GM18502 (cell line): Measurements from ENCODE around the gene LYZ.

Source experiments
- ATAC-seq: cut with Tn5 transposase; IDR thresholded peaks from one replicate; pipeline ENCODE4 v1.9.1; 2021; ENCODE audit warnings: mild to moderate bottlenecking; ENCODE audit not compliant: unreplicated experiment, poor library complexity

The LYZ gene

GRCh38 chr12:69368171-69368570 is 20.0 kb downstream of the LYZ start:
- ATAC-seq = no peak

GRCh38 chr12:69383074-69383473 is 34.9 kb downstream of the LYZ start:
- no peak for ATAC-seq

GRCh38 chr12:69385038-69385437 is 36.9 kb downstream of the LYZ start:
- ATAC-seq = no peak

- ATAC-seq = no peak
Observed at GRCh38 chr12:69386921-69387320, 38.7 kb downstream of the LYZ start.

GRCh38 chr12:69388371-69388770 is 40.2 kb downstream of the LYZ start:
- ATAC-seq = no peak

GRCh38 chr12:69389831-69390230 is 41.6 kb downstream of the LYZ start:
- no peak for ATAC-seq

- ATAC-seq = peak; percentile 62
Observed at GRCh38 chr12:69392179-69392928, 44.2 kb downstream of the LYZ start.

- ATAC-seq = no peak
Observed at GRCh38 chr12:69396041-69396440, 47.9 kb downstream of the LYZ start.

- ATAC-seq = no peak
Observed at GRCh38 chr12:69396963-69397362, 48.8 kb downstream of the LYZ start.

GRCh38 chr12:69397978-69398377 is 49.8 kb downstream of the LYZ start:
- ATAC-seq = no peak

GRCh38 chr12:69401940-69402339 is 53.8 kb downstream of the LYZ start:
- no peak for ATAC-seq
